OCI-M1 (cell line): ENCODE measurements around the gene TLCD3A.
A peak's percentile ranks its signal among the peaks of the same experiment; 100 is the strongest.
"Not testable (repeated sequence)": the region's sequence is repeated elsewhere in the genome, so short reads cannot be mapped to it uniquely, and the experiment has no call there.

Source experiments
- DNase-seq: peaks from one replicate; lab custom pipeline; 2025; lab: John Stamatoyannopoulos, UW

The TLCD3A gene

DNA sequence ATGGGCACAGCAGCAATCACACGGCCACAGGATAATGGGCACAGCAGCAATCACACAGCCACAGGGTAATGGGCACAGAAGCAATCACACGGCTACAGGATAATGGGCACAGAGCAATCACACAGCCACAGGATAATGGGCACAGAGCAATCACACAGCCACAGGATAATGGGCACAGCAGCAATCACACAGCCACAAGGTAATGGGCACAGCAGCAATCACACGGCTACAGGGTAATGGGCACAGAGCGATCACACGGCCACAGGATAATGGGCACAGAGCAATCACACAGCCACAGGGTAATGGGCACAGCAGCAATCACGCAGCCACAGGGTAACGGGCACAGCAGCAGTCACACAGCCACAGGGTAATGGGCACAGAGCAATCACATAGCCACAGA lies 17.0 kb downstream of the TLCD3A start:
- DNase-seq: not testable (repeated sequence)

DNA sequence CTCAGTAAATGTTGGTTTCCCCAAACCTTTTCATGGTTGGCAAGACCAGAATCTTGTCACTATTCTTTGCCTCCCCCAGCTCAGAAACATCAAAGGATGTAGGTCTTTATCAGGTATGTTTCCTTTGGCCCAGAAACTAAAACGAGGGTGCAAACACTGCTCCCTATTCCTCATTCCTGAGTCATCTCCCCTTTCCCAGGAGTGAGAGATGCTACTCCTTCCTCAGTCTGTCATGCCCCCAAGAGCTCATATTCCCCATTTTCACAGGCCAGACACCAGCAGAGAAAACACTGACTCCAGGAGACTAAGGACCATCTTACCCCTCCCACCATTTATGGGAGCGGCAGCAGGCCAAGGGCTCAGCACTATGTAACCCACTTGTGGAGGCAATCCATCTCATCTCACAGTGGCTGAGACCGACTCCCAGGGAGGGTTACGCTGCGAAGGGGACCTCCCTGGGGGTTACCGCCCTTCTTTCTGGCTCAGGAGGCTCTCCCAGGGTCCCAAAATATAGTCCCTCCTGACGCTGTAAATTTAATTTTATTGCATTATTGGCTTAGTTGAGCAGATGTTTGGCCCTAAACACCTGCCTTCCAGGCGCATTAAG lies 18.1 kb downstream of the TLCD3A start:
- DNase-seq: no peak

DNA sequence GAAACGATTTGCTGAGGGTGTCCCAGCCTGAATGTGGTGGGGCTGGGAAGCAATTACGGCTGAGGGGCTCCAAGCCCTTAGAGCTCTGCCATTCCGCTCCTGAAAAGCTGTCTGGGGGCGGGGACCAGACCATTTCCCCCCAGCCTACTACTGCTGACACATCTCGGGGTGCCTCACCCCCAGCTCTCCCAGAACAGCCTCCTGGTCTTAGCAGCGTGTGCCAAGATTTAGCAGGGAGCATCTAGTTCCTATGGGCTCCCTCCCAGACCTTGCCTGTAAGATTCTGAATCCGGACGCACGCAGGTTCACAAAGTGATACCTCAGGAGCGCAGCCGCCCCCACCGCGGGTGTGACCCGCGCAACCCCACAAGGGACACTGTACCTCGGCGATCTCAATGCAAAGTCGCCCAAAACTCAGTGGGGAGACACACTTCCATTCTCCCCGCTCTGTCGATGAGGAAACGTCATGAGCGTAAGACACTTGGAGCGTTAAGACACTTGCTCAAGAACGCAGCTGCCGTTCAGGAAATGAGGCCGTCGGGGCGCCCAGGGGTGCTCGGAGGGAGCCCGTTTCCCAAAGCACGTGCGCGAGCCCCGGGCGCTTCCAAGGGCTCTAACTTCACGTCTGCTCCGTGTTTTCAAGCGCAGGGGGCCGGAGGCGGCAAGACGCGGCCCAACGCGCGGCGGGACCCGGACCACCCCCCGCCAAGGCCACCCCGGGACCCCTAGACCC lies 19.0 kb downstream of the TLCD3A start:
- DNase-seq: peak; percentile 37

DNA sequence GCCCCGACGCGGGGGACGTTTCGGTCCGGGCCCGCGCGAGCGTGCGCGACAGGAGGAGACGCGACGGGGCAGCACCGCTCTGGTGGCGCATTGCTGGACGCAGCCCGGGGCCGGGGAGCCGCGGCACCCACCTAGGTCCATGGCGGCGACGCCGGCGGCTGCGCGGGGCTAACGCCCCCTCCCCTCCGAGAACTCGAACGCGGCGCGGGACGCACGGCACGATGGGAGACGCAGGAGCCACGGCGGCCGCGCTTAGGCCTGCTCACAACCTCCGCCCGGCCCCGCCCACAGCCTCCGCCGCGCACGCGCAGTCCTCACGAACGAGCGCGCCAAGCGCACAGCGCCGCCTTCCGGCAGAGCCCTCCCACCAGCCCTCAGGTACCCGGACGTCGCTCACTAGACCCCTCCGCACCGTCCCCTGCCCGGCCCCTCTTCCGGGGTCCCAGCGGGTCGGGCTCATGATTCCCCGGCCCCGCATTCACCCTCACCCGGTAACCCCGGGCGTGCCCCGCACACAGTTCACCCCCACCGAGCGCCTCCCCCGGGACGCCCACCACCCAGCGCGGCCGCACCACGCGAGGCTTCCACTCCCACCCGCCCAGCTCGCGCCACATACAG lies 19.7 kb downstream of the TLCD3A start, which contains the start of gene GEMIN4:
Gene GEMIN4 (minus strand): TSS at position 263 of the 618 bp plus-strand sequence. CDS start 122 bp downstream, at position 141.
- peak; percentile 90 for DNase-seq

DNA sequence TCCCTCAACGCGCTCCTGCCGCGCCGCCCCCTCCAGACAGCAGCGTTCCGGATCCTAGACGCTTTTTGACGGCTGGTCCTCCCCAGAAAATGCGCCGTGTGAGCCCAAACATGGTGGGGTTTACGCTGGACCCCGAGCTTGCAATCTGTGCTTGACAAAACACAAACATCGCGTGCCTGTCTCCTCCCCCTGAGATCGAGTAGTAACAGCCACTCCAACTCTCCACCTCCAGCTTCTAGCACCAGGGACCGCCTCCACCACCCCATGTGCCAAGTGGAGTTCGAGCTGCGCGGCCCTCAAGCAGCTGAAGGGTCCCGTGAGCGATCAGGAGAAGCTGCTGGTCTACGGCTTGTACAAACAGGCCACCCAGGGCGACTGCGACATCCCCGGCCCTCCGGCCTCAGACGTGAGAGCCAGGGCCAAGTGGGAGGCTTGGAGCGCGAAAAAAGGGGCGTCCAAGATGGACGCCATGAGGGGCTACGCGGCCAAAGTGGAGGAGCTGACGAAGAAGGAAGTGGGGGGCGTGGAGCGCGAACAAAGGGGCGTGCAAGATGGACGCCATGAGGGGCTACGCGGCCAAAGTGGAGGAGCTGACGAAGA lies 20.3 kb downstream of the TLCD3A start:
- DNase-seq: no peak

DNA sequence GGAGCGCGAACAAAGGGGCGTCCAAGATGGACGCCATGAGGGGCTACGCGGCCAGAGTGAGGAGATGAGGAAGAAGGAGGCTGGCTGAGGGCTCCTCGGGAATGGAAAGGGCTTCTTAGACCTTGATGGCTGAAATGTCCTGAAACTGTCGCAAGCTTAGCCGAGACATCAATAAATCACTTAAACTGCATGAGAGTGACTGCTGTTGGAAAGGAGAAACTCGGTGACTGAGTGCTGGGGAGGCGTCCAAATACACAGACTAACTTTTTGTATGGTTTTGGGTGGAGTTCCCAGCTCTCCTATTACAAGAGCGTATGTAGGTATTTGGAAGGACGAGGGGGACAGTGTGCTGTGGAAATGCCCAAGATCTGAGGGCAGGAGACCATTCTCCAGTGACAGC lies 21.0 kb downstream of the TLCD3A start:
- no peak for DNase-seq

DNA sequence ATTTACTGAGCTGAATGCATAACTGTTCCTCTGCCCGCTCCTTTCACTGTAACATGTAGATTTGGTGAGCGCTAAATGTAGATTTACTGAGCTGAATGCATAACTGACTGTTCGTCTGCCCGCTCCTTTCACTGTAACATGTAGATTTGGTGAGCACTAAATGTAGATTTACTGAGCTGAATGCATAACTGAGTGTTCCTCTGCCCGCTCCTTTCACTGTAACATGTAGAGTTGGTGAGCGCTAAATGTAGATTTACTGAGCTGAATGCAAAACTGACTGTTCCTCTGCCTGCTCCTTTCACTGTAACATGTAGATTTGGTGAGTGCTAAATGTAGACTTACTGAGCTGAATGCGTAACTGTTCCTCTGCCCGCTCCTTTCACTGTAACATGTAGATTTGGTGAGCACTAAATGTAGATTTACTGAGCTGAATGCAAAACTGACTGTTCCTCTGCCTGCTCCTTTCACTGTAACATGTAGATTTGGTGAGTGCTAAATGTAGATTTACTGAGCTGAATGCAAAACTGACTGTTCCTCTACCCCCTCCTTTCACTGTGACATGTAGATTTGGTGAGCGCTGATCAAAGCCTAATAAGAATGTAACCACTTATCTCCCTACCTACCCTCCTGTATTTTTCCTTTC lies 23.0 kb downstream of the TLCD3A start:
- DNase-seq: not testable (repeated sequence)

DNA sequence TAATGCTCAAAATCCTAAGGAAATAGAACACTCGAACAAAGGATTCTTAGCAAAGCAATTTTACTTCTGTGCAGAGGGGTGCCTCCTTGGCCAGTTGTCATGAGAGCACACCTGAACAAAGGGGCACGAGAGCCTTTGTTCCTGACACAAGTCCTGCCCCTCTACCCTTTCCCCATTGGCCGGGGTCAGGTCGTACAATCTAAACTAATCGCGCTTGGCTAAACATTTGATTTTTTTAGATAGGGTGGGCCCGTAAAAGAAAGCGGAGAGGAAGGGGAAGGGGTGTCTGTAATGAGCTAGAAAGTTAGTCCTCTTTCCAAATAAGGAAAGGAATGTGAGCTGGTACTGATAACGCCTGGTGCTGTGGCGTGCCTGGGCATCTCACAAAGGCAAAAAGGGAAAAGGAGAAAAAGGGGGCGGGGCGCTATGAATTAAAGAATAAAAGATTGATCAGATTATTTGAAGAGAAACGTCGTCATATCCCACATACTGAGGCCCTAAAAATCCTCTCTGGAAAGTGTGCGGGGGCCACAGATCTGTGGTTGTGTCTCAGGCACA lies 23.7 kb downstream of the TLCD3A start:
- not testable (repeated sequence) for DNase-seq

DNA sequence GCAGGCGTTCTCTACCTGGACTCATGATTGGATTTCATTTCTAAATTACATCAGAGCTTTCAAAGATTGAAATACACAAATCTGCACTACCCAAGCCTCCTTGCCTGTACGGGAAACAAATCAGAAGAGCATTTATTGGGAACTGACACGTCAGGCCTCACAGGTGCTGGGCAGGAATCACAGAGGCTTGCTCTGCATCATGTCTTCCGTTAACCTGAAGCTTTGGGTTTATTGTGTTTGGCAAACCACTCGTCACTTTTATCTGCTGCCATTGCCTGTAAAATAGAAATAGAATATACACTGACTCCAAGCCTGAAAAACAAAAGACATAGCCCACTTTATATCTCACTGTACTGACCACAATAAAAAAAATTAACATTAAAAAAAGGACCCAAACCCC lies 27.6 kb downstream of the TLCD3A start:
- DNase-seq: no peak

DNA sequence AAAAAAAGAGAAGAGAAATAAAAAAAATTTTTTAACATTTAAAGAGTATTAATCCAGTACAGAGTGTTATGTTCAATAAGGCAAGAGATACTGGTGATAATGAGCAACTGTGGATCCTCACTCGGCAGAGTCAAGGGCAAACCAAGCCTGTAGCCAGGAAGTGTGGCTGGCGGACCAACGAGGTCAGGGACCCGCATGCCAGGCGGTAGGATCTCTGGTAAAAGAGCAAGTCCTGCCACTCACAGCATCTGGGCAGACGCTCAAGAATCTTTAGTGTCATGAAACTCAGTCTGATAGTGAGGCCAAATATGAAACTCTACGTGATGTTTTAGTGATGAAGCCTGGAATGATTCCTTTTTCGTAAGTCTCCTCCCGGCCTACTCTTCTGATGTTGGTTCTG lies 28.0 kb downstream of the TLCD3A start:
- no peak for DNase-seq

DNA sequence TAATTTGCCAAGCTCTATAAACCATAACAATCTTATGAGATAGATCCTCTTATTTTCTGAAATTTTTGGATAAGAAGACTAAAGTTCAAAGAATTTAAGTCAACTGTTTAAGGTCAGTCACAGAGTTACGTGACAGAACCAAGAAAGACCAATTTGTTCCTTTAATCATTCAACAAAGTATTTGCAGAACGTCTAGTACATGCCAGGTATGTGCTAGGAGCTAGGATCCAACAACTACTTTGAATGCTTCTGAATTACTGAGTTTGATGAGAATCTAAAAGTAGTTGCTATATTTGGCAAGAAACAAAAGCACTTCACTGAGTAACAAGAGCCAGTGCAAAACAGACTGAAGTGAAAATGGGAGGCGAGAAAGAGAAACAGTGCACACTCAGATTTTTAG lies 34.7 kb downstream of the TLCD3A start:
- DNase-seq: no peak

DNA sequence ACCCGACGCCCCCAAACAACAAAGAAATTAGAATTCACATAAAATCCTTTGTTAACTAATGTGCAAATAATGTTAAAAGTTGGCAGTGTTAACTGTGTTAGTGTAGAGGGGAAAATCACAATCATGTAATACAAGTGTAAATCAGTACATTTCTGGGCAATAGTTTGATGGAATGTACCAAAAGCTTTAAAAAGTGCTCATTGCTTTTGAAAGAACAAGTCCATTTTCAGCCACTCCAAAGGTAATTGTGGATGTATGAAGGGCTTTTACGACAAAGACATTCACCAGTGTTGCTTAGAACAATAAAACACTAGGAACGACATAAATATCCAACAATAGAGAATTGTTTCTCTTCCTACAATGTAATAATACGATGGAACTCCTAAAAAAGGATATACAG lies 40.6 kb downstream of the TLCD3A start:
- no peak for DNase-seq

DNA sequence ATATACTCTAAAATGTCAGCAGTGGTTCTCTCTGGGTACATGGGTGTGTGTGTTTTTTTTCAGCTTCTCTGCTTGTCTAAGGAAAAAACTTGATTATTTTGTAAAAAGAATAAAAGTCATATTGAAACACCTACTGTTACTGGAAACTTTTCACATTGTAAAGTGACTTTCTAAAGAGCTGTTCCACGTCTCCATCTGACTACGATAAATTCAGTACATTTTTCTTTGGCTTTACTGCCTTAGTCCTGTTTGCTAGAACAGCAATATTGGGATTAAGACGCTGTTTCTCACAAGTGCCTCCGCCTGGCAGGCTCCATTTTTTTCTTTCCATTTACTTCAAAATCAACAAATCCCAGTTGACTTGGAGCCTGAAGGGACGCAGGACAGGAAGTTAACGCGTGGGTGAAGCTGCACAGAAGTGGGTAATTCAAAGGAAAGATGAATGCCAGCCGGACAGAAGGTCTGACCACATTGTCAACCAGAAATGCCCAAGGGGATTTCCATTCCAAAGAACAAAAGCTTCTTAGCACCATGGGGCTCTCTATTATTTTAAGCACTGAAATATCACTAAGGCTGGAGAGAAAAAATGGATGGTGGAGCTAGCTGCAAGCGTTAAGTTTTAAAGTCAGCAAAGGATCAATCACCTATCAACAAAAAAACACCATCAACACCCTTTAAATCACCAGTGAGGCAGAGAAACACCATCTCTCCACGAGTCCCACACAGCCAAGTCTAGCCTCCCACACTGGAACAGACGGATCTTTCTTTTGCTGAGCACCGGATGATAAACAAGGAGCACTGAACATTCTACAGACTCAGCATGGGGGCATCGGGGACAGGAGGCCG lies 41.3 kb downstream of the TLCD3A start:
- DNase-seq: no peak

DNA sequence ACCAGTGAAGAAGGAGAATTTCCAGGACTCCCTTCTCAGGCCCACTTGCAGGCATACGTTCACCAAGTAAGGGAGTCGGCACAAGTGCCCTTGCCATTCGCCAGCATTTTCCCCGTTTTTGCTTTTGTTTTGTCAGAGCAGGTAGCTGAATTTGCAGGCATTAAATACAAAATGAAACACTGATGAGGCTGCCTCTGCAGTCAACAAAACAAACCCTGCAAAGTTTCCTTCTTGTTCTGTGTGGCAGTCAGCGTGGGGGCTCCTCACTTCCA lies 41.9 kb downstream of the TLCD3A start:
- no peak for DNase-seq

DNA sequence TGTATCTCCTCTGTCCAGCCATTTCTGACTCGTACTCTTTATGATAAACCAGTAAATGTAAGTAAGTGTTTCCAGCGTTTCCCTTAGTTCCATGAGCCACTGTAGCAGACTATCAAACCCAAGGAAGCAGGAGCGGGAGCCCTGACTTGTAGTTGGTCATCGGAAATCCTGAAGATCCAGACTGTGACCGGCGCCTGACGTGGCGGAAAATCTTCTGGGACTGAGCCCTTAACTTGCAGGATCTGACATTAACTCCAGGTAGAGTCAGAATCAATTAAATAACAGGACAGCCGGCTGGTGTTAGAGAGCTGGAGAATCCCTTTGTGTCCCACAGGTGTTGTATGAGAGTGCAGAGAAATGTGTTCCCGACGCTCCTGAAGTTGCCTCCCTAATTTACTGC lies 45.7 kb downstream of the TLCD3A start:
- no peak for DNase-seq

DNA sequence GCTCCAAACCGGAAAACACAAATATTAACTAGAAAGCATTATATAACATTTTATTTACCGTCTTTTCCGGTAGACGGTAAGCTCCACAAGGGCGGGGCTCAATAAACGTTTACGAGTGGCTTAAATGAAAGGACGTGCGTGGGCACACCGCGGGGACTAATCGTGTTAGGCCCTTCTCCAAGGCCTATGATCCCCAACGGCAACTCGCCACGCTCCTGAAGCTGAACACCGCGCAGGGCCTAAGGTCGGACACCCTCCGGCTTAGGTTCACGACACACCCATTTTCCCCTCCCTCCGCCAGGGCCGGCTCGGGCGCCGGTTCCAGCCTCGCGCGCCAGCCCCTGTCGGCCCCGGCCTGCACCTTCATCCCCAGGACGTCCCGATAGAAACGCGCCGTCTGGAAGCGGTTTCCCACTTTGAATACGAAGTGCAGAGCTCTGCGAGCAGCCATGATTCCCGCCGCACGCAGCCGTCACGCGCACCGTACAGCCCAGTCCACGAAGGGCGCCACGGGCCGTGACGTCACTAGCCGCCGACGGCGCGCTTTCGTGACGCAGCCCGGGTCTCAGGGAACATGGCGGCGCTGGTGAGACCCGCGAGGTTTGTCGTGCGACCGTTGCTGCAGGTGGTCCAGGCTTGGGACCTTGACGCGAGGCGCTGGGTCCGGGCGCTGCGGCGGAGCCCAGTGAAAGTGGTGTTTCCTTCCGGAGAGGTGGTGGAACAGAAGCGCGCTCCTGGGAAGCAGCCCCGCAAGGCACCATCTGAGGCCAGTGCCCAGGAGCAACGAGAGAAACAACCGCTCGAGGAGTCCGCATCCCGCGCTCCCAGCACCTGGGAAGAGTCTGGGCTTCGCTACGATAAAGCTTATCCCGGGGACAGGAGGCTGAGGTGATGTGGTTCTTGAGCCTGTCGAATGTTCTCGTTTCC lies 49.7 kb downstream of the TLCD3A start, which contains the start of the genes GLOD4 and MRM3:
Gene GLOD4 (minus strand): TSS at position 476 of the 927 bp plus-strand sequence. CDS start 25 bp downstream, at position 451.
Gene MRM3 (plus strand): TSS at position 549 of the 927 bp plus-strand sequence. CDS start 26 bp downstream, at position 575.
- peak; percentile 86 for DNase-seq

DNA sequence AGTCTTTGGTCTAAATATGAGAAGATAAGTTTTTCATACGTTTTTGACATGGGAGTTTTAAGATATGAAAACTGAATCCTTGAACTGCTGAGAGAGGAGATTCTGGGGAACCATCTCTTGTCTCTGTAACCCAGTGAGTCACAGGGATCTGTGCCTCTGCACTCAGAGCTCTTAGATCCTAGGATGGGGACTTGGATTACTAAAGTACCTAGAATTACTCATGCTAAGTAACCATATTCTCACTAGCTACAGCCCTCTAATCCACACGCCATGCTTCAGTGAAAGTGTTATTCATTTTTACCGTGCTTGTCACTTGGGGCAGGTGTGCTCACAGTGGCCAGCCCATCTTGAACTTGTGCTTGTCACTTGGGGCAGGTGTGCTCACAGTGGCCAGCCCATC lies 51.7 kb downstream of the TLCD3A start:
- no peak for DNase-seq

DNA sequence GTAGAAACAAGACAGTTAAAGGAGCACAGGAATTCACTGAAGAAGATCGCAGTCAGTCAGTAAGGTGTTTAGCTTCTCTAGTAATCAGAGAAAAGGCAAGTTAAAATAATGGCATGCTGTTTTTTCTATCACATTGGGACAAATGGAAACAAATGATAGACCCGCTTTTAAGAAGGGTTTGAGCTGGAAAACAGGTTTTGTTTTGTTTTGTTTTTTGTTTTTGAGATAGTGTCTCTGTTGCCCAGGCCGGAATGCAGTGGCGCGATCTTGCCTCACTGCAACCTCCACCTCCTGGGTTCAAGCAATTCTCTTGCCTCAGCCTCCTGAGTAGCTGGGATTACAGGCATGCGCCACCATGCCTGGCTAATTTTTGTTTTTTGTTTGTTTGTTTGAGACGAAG lies 53.5 kb downstream of the TLCD3A start:
- not testable (repeated sequence) for DNase-seq

DNA sequence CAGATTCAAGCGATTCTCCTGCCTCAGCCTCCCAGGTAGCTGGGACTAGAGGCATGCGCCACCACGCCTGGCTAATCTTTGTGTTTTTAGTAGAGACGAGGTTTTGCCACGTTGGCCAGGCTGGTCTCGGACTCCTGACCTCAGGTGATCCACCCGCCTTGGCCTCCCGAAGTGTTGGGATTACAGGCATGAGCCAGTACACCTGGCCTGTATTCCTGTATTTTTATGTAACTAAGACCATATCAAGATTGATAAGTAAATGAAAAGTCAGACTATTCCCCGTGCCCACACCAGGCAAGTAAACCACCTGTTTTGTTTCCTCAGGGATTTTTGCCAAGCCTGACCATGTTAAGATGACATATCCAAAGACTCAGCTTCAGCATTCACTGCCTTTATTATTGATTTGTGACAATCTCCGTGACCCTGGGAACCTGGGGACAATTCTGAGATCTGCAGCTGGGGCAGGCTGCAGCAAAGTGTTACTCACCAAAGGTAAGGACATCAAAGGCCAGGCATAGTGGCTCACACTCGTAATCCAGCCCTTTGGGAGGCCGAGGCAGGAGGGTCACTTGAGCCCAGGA lies 55.3 kb downstream of the TLCD3A start:
- DNase-seq: no peak

DNA sequence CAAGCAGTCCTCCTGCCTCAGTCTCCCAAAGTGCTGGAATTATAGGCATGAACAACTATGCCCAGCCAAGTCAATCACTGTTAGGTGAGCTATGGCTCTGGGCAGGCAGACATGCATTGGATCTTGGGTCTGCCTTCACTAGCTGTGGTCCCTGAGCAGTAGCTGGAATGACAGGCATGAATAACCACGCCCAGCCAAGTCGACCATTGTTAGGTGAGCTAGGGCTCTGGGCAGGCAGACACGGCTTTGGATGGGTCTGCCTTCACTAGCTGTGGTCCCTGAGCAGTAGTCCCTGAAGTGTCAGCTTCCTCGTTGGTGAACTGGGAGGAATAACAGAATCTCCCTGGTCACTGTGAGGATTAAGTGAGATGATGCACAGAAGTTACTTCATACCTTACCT lies 56.2 kb downstream of the TLCD3A start:
- no peak for DNase-seq
